Aorta (tissue), 5 donors: ENCODE data around the gene TAS1R1. TPM values are rescaled to one million over a fixed set of nuclear protein-coding genes. Genes with fewer than 3 reads are reported as not detected.
"Not testable (repeated sequence)": the region's sequence is repeated elsewhere in the genome, so short reads cannot be mapped to it uniquely, and the experiment has no call there.

ENCODE experiments used
- ATAC-seq: fragments of 200-7000 bp; cut with Tn5 transposase; one replicate; pipeline ENCODE4 v1.9.1; 2022; ENCODE audit warnings: moderate library complexity; ENCODE audit not compliant: low FRiP score
- DNase-seq, 2 donors: peaks; one replicate each; pipeline ENCODE4 v3.0.0-alpha.2; 2020
- H3K27ac ChIP-seq, 2 donors: one replicate each; pipeline ENCODE4 v1.5.1; 2013; ENCODE audit warnings: low read length in 2 of 2, mild to moderate bottlenecking in 2 of 2, moderate library complexity in 2 of 2, control low read depth in 1 of 2, inconsistent platforms in 1 of 2, low read depth in 1 of 2
- H3K27me3 ChIP-seq, 2 donors: one replicate each; pipeline ENCODE4 v1.6.1; 2013; ENCODE audit warnings: control low read depth in 1 of 2, low read length in 1 of 2, mild to moderate bottlenecking in 1 of 2, moderate library complexity in 1 of 2; ENCODE audit not compliant: insufficient read depth in 2 of 2, control insufficient read depth in 1 of 2
- H3K36me3 ChIP-seq, 2 donors: one replicate each; pipeline ENCODE4 v1.6.1; 2013; ENCODE audit warnings: control low read depth in 1 of 2, low read length in 1 of 2, mild to moderate bottlenecking in 1 of 2; ENCODE audit not compliant: insufficient read depth in 2 of 2, control insufficient read depth in 1 of 2
- H3K4me1 ChIP-seq, 2 donors: one replicate each; pipeline ENCODE4 v1.6.1; 2013; ENCODE audit warnings: low read length in 2 of 2, control low read depth in 1 of 2, mild to moderate bottlenecking in 1 of 2, moderate library complexity in 1 of 2; ENCODE audit not compliant: insufficient read depth in 2 of 2, control insufficient read depth in 1 of 2
- H3K4me3 ChIP-seq, 2 donors: one replicate each; pipeline ENCODE4 v1.5.1; 2013; ENCODE audit warnings: low read length in 2 of 2, control low read depth in 1 of 2, mild to moderate bottlenecking in 1 of 2
- H3K9me3 ChIP-seq: one replicate; pipeline ENCODE4 v1.6.1; 2013; ENCODE audit warnings: mild to moderate bottlenecking, low read length; ENCODE audit not compliant: control insufficient read depth
- WGBS, 2 donors: extraction: QIAGEN DNeasy Blood & Tissue Kit; methylation state at CpG; one replicate each; pipeline ENCODE4 v1.1.7; 2013; 5-methylcytosine and 5-hydroxymethylcytosine counted together
- intact Hi-C, 2 donors: fragments of 100-400 bp; cut with DNase I; formaldehyde crosslinking; loops; one replicate each; pipeline versions ENCODE4 v1.14.2 to v1.15.0; 2022
- polyA plus RNA-seq, 2 donors: library from polyadenylated mRNA; stranded (reverse); fragments of 200-250 nt; gene quantifications; one replicate each; pipeline ENCODE4 v1.2.3, GENCODE V29; 2013
- total RNA-seq, 2 donors: library from RNA; stranded (reverse); fragmentation: NEBNext Ultra II Directional; extraction: Animal tissue kit (Norgen Biotek cat#: 25700); gene quantifications; one replicate each; pipeline ENCODE4 v1.2.1, GENCODE V29; 2021
- donor health status: healthy with polysubstance abuse.
- donor health status: Bipolar disorder and iron deficiency.
- donor health status: DM: no; HTN: no; CAD: no.
- donor health status: DM: no; HTN: no; CAD: no.
- donor health status: DM: yes; HTN: yes; CAD: no.

The TAS1R1 gene
- total and polyA plus RNA-seq, 4 donors: 1.3 TPM; not detected in 3

GRCh38 chr1:6594977-6595740 is 40.1 kb downstream of the TAS1R1 start:
- H3K36me3 ChIP-seq: peaks cover 0 to 22% of the 10 kb centered on the region in 2 donors
- DNase-seq: no peak
- 86 to 90% methylated on average over 11 of the region's 11 CpGs for WGBS, 2 donors
- no peaks in the 10 kb centered on the region for H3K27me3 ChIP-seq
- no peaks in the 10 kb centered on the region for H3K9me3 ChIP-seq
- intact Hi-C loops: loop anchor here in 1 of 2 donors (5.0 kb wide), 1 partner anchor 32 kb away; no protein-coding TSS in a partner anchor
- peaks cover 0 to 2% of the 10 kb centered on the region in 2 donors for H3K4me1 ChIP-seq
- H3K27ac ChIP-seq: no peak overlapping the region
- no peak for ATAC-seq
- no peak overlapping the region for H3K4me3 ChIP-seq

- ATAC-seq (no peak), DNase-seq (no peak)
- intact Hi-C loops: no loop called here
- WGBS, 2 donors: 47 to 51% methylated on average over 7 of the region's 7 CpGs
- H3K27ac ChIP-seq: no peak overlapping the region
- H3K4me1 ChIP-seq: no peaks in the 10 kb centered on the region
- no peaks in the 10 kb centered on the region for H3K27me3 ChIP-seq
- H3K4me3 ChIP-seq: no peak overlapping the region
- H3K9me3 ChIP-seq: no peaks in the 10 kb centered on the region
- H3K36me3 ChIP-seq: peaks cover 0 to 22% of the 10 kb centered on the region in 2 donors
Measured at GRCh38 chr1:6596351-6596750, 41.2 kb downstream of the TAS1R1 start.

GRCh38 chr1:6596886-6597776 is 42.0 kb downstream of the TAS1R1 start:
- WGBS, 2 donors: 63 to 70% methylated on average over 15 of the region's 15 CpGs
- peaks cover 0 to 22% of the 10 kb centered on the region in 2 donors for H3K36me3 ChIP-seq

GRCh38 chr1:6597777-6598131 is 42.6 kb downstream of the TAS1R1 start:
- WGBS, 2 donors: 87 to 89% methylated on average over 6 of the region's 6 CpGs
- Histone ChIP-seq H3K4me3 (no peak overlapping the region), H3K4me1 (no peaks in the 10 kb centered on the region), H3K36me3 (peaks cover 0 to 19% of the 10 kb centered on the region in 2 donors), H3K27me3 (peaks cover 0 to 2% of the 10 kb centered on the region in 2 donors), H3K27ac (peak overlapping the region in 1 of 2 donors; percentile 53), H3K9me3 (no peaks in the 10 kb centered on the region)
- DNase-seq (no peak), ATAC-seq (no peak)
- intact Hi-C loops: no loop called here

More at GRCh38 chr1:6596886-6597776, 42.0 kb downstream of the TAS1R1 start:
- no peaks in the 10 kb centered on the region for H3K27me3 ChIP-seq
- ATAC-seq: no peak
- H3K4me1 ChIP-seq: no peaks in the 10 kb centered on the region
- no peaks in the 10 kb centered on the region for H3K9me3 ChIP-seq
- no peak overlapping the region for H3K4me3 ChIP-seq
- no peak for DNase-seq
- intact Hi-C loops: no loop called here
- H3K27ac ChIP-seq: peak overlapping the region in 1 of 2 donors; percentile 53

- 86% methylated on average over 31 of the region's 31 CpGs for WGBS, 2 donors
- Histone ChIP-seq H3K9me3 (no peaks in the 10 kb centered on the region), H3K27me3 (peaks cover 0 to 2% of the 10 kb centered on the region in 2 donors), H3K27ac (peak overlapping the region in 1 of 2 donors; percentile 14), H3K4me1 (no peaks in the 10 kb centered on the region), H3K4me3 (peak overlapping the region in 1 of 2 donors; percentile 70), H3K36me3 (peaks cover 0 to 12% of the 10 kb centered on the region in 2 donors)
- intact Hi-C loops: no loop called here
- DNase-seq (no peak), ATAC-seq (no peak)
Measured at GRCh38 chr1:6599141-6599975, 44.3 kb downstream of the TAS1R1 start.

- not testable (repeated sequence) for H3K9me3 ChIP-seq, ATAC-seq, DNase-seq, H3K4me1 ChIP-seq, H3K27me3 ChIP-seq
- H3K27ac ChIP-seq: peak overlapping the region in 1 of 2 donors; percentile 74
- H3K4me3 ChIP-seq: peak overlapping the region; percentile 57 to 70
- intact Hi-C loops: loop anchor here in 1 of 2 donors (10.0 kb wide), 1 partner anchor 185 kb away; the partner anchor contains the start of gene CAMTA1
- WGBS, 2 donors: 56 to 64% methylated on average over 8 of the region's 8 CpGs
- peaks cover 0 to 10% of the 10 kb centered on the region in 2 donors for H3K36me3 ChIP-seq
Measured at GRCh38 chr1:6599991-6600390, 44.9 kb downstream of the TAS1R1 start.

- 14 to 16% methylated on average over 10 of the region's 10 CpGs for WGBS, 2 donors
- Histone ChIP-seq H3K27ac (peak overlapping the region; percentile 74 to 81), H3K4me1 (no peaks in the 10 kb centered on the region), H3K27me3 (peaks cover 0 to 2% of the 10 kb centered on the region in 2 donors), H3K9me3 (no peaks in the 10 kb centered on the region), H3K36me3 (peaks cover 0 to 6% of the 10 kb centered on the region in 2 donors), H3K4me3 (peak overlapping the region; percentile 57 to 70)
- intact Hi-C loops: loop anchor here in 1 of 2 donors (10.0 kb wide), 1 partner anchor 184 kb away; the partner anchor contains the start of gene CAMTA1
- no peak for ATAC-seq
- no peak for DNase-seq
Measured at GRCh38 chr1:6600410-6601048, 45.4 kb downstream of the TAS1R1 start.
